ENCODE measurements around the gene GJD2. TPM values are rescaled to one million over a fixed set of nuclear protein-coding genes. Genes with fewer than 3 reads are reported as not detected.
A peak's percentile ranks its signal among the peaks of the same experiment; 100 is the strongest.

GJD2 gene
- total and polyA plus RNA-seq, 11 donors, result 0.04 to 0.31 (median 0.25) TPM; not detected in 6

DNA sequence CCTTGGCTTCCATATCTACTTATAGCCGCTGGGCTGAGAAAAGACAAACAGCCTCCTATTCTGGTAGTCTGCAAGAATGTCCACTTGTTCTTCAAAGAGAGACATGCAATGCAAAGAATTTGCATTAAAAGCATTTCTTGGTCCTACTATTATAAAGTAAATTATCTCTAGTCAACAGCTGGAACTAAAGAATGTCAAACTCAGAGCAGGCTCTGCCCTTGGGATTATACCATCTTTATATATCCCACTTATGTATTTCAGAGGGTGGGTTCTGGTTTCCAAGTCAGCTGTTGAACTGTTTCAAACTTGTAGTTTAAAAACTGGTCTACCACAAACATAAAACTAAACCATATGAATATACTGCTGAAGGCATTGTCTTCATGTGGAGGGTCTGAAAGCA lies 47.6 kb upstream of the GJD2 start:
- 82 to 93% (median 88%) methylated on average over 1 of the region's 1 CpG for WGBS, 4 donors
- Histone ChIP-seq H3K9me3 (peaks cover 0 to 5% (median 0%) of the 10 kb centered on the region in 12 donors), H3K27me3 (peaks cover 0 to 10% (median 0%) of the 10 kb centered on the region in 9 donors), H3K4me3 (no peak overlapping the region), H3K36me3 (no peaks in the 10 kb centered on the region), H3K4me1 (peaks cover 0 to 40% (median 21%) of the 10 kb centered on the region in 12 donors), H3K27ac (no peak overlapping the region)
- TF ChIP-seq CTCF (IDR thresholded peaks at IDR 0.05) (no peak), POLR2A (IDR thresholded peaks at IDR 0.05) (no peak)
- DNase-seq (no peak), ATAC-seq (no peak)
- intact Hi-C loops (cut with DNase I), result loop anchor here in 1 of 10 donors (10.0 kb wide), 1 partner anchor 102 kb away; no protein-coding TSS in a partner anchor

GRCh38 chr15:34799149-34800101 lies 44.6 kb upstream of the GJD2 start:
- intact Hi-C loops (cut with DNase I), result loop anchor here in 4 of 10 donors (5.0 to 10.0 kb wide), 5 partner anchors 48 to 105 kb away; no protein-coding TSS in a partner anchor

GRCh38 chr15:34796847-34797435 lies 42.1 kb upstream of the GJD2 start:
- no peak for TF ChIP-seq CTCF (IDR thresholded peaks at IDR 0.05)
- peak in 1 of 2 donors; percentile 16 for TF ChIP-seq POLR2A (IDR thresholded peaks at IDR 0.05)
- Histone ChIP-seq H3K9me3 (no peaks in the 10 kb centered on the region), H3K27me3 (peaks cover 0 to 47% (median 5%) of the 10 kb centered on the region in 9 donors), H3K27ac (peak overlapping the region; percentile 58 to 96 (median 93)), H3K36me3 (peaks cover 0 to 27% (median 12%) of the 10 kb centered on the region in 9 donors), H3K4me1 (peaks cover 0 to 46% (median 20%) of the 10 kb centered on the region in 12 donors), H3K4me3 (peak overlapping the region in 2 of 12 donors; percentile 61 to 74)
- 7 to 20% (median 14%) methylated on average over 5 of the region's 5 CpGs for whole genome bisulfite sequencing, 4 donors
- ATAC-seq (peak; percentile 21 to 48 (median 32)), DNase-seq (peak in 4 of 5 donors; percentile 44 to 52 (median 50))
- intact Hi-C loops (cut with DNase I), result loop anchor here in 4 of 10 donors (2.0 to 10.0 kb wide), 5 partner anchors 50 to 82 kb away; no protein-coding TSS in a partner anchor

More at GRCh38 chr15:34799149-34800101, 44.6 kb upstream of the GJD2 start:
- H3K36me3 ChIP-seq, result peaks cover 0 to 4% (median 0%) of the 10 kb centered on the region in 9 donors
- H3K27me3 ChIP-seq, result peaks cover 0 to 31% (median 4%) of the 10 kb centered on the region in 9 donors
- H3K27ac ChIP-seq, result peak overlapping the region; percentile 65 to 96 (median 82)
- peak overlapping the region in 3 of 12 donors; percentile 6 to 11 (median 8) for H3K4me3 ChIP-seq
- ATAC-seq (peak; percentile 34 to 63 (median 50)), DNase-seq (peak; percentile 80 to 92 (median 85))
- TF ChIP-seq POLR2A (IDR thresholded peaks at IDR 0.05) (no peak), CTCF (IDR thresholded peaks at IDR 0.05) (no peak)
- peaks cover 0 to 46% (median 21%) of the 10 kb centered on the region in 12 donors for H3K4me1 ChIP-seq
- 11 to 15% (median 13%) methylated on average over 12 to 16 of the region's 16 CpGs for WGBS, 4 donors
- no peaks in the 10 kb centered on the region for H3K9me3 ChIP-seq
